Fibroblast of mammary gland (primary cell): ENCODE measurements around the gene YEATS2.

Source experiments
- DNase-seq: peaks from one replicate; pipeline ENCODE4 v3.0.0-alpha.2; 2010; ENCODE audit warnings: low read depth
- H3K4me3 ChIP-seq: 2 replicates; pipeline ENCODE4 v1.5.1; 2011; ENCODE audit warnings: low read depth, mild to moderate bottlenecking, low read length, moderate library complexity; ENCODE audit not compliant: control insufficient read depth
- CTCF ChIP-seq: conservative IDR thresholded peaks from 2 replicates; pipeline ENCODE4 v1.5.1; 2011; ENCODE audit warnings: low read depth, low read length, inconsistent platforms; ENCODE audit not compliant: control insufficient read depth, insufficient read depth

The YEATS2 gene

DNA sequence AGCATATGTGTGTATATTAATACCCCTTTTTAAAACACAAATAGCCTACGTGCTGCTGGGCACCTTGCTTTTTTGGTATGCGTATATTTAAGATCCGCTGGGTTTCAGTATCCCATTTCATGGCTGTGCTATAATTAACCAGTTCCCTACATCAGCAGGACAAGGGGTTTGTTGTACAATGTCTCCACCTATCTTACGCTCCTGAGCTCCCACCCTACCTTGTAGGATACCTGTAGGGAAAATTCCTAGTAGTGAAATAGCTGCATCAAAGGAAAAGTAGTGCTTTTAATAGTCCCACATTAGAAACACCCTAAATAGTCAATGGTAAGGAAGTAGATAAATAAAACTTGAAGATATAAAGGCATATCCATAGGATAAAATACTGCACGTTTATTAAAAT, 126.4 kb downstream of the YEATS2 start:
- H3K4me3 ChIP-seq = no peak overlapping the region
- TF ChIP-seq CTCF = no peak
- DNase-seq = no peak

GRCh38 chr3:183824761-183825455, 127.3 kb downstream of the YEATS2 start:
- peak overlapping the region; percentile 55 for H3K4me3 ChIP-seq
- DNase-seq = no peak
- no peak for TF ChIP-seq CTCF

- TF ChIP-seq CTCF = no peak
- peak; percentile 34 for DNase-seq
- peak within 1 kb of the TSS; percentile 55 for H3K4me3 ChIP-seq
Observed at GRCh38 chr3:183825456-183826161, 128.0 kb downstream of the YEATS2 start, which contains the start of gene MAP6D1. Gene MAP6D1, minus strand, starts transcription at chr3:183825577. Its CDS starts 30 bp downstream, at chr3:183825547.

GRCh38 chr3:183826448-183827250, 129.1 kb downstream of the YEATS2 start:
- no peak for TF ChIP-seq CTCF
- no peak overlapping the region for H3K4me3 ChIP-seq
- DNase-seq = no peak

GRCh38 chr3:183827809-183828537, 130.4 kb downstream of the YEATS2 start:
- no peak for TF ChIP-seq CTCF
- DNase-seq = no peak
- no peak overlapping the region for H3K4me3 ChIP-seq

DNA sequence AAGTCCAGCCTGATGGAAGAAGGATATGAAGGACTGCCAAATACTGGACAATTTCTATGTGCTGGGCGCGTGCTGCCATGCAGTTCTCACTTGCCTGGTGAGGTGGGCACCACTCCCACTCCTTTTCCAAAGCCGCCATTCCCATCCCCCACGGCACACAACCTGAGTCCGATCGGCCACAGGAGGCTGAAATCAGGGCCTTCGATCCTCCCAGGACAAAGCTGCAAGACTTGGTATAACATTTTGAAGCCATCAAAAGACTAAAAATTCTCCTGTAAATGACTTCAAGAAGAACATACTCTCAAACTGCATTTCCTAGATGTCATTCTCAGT, 130.9 kb downstream of the YEATS2 start:
- no peak for TF ChIP-seq CTCF
- no peak overlapping the region for H3K4me3 ChIP-seq

More for the DNA sequence above, 130.9 kb downstream of the YEATS2 start:
- no peak for DNase-seq
